Left lung (tissue), 10 donors: Measurements from ENCODE around the gene KCNK17. TPM values are rescaled to one million over a fixed set of nuclear protein-coding genes. Genes with fewer than 3 reads are reported as not detected.
A peak's percentile ranks its signal among the peaks of the same experiment; 100 is the strongest.

Experiments used
- ATAC-seq: fragments of 200-7000 bp; cut with Tn5 transposase; one replicate; pipeline ENCODE4 v1.9.1; 2020; ENCODE audit warnings: moderate library complexity
- DNase-seq, 4 donors: peaks; one replicate each; pipeline ENCODE4 v3.0.0-alpha.2; 2013 to 2020
- H3K27ac ChIP-seq, 2 donors: fragments of 200-600 bp; sonication (generic) in 1 of 2; one replicate each; pipeline versions ENCODE4 v1.5.0 to v1.8.0; 2020 to 2021
- H3K27me3 ChIP-seq, 2 donors: fragments of 200-600 bp; sonication (generic) in 1 of 2; one replicate each; pipeline versions ENCODE4 v1.5.0 to v1.8.0; 2020 to 2021
- H3K36me3 ChIP-seq, 2 donors: fragments of 200-600 bp; sonication (generic) in 1 of 2; one replicate each; pipeline versions ENCODE4 v1.5.0 to v1.8.0; 2020 to 2021
- H3K4me1 ChIP-seq, 2 donors: fragments of 200-600 bp; one replicate each; pipeline ENCODE4 v1.8.0; 2021
- H3K4me3 ChIP-seq, 2 donors: fragments of 200-600 bp; sonication (generic) in 1 of 2; one replicate each; pipeline versions ENCODE4 v1.5.0 to v1.8.0; 2020 to 2021; ENCODE audit warnings: mild to moderate bottlenecking in 1 of 2
- H3K9me3 ChIP-seq, 2 donors: fragments of 200-600 bp; sonication (generic) in 1 of 2; one replicate each; pipeline versions ENCODE4 v1.5.0 to v1.8.0; 2020 to 2021
- CTCF ChIP-seq, 2 donors: fragments of 200-600 bp; sonication (generic) in 1 of 2; IDR thresholded peaks; one replicate each; pipeline versions ENCODE4 v1.5.0 to v1.8.0; 2021; ENCODE audit warnings: antibody characterized with exemption in 2 of 2
- intact Hi-C, 2 donors: fragments of 100-400 bp; cut with DNase I; formaldehyde crosslinking; loops; one replicate each; pipeline versions ENCODE4 v1.11.2 to v1.14.2; 2022
- polyA plus RNA-seq, 6 donors: library from polyadenylated mRNA; unstranded; fragments of 120-200 nt; gene quantifications; one replicate each; pipeline ENCODE4 v1.2.1, GENCODE V29; 2013; ENCODE audit not compliant: insufficient read length in 6 of 6
- total RNA-seq, 2 donors: library from RNA; stranded (reverse); fragmentation: NEBNext Ultra II Directional; extraction: Animal tissue kit (Norgen Biotek cat#: 25700); gene quantifications; one replicate each; pipeline ENCODE4 v1.2.1, GENCODE V29; 2021
- donor health status: DM: no; HTN: yes; CAD: no.
- donor health status: DM: no; HTN: no; CAD: no.

Gene KCNK17
- total and polyA plus RNA-seq, 8 donors = 4.8 to 18.7 (median 12.9) TPM

DNA sequence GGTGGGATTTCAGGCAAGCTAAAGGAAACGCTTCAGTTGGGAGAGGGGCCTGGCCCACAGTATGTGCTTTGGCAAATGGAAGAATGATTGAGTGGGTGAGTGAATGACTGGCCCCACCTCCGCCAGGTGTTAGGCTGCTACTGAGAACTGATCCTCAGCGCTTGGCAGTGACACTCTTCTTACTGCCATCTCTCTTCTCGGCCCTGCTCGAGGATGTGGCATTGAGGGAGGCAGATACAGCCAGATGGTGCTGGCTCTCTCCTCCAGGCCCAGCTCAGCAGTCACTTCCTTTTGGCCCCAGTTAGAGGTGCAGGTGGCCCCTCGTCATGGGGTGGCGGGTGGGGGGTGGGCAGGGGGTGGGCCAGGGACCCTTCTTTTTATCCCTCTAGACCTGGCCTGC lies 46.0 kb downstream of the KCNK17 start:
- no peak for DNase-seq
- H3K4me3 ChIP-seq = no peak overlapping the region
- intact Hi-C loops = no loop called here
- no peaks in the 10 kb centered on the region for H3K36me3 ChIP-seq
- H3K27ac ChIP-seq = no peak overlapping the region
- H3K9me3 ChIP-seq = no peaks in the 10 kb centered on the region
- no peak for ATAC-seq
- H3K4me1 ChIP-seq = peaks cover 2 to 6% of the 10 kb centered on the region in 2 donors
- TF ChIP-seq CTCF (IDR thresholded peaks at IDR 0.05) = no peak
- no peaks in the 10 kb centered on the region for H3K27me3 ChIP-seq

- TF ChIP-seq CTCF (IDR thresholded peaks at IDR 0.05) = no peak
- Histone ChIP-seq H3K9me3 (no peaks in the 10 kb centered on the region), H3K4me1 (peaks cover 6 to 9% of the 10 kb centered on the region in 2 donors), H3K27me3 (no peaks in the 10 kb centered on the region), H3K36me3 (no peaks in the 10 kb centered on the region), H3K27ac (no peak overlapping the region), H3K4me3 (no peak overlapping the region)
- no peak for DNase-seq
- intact Hi-C loops = no loop called here
- ATAC-seq = no peak
These were observed 47.4 kb downstream of the KCNK17 start for GRCh38 chr6:39266782-39267355.

DNA sequence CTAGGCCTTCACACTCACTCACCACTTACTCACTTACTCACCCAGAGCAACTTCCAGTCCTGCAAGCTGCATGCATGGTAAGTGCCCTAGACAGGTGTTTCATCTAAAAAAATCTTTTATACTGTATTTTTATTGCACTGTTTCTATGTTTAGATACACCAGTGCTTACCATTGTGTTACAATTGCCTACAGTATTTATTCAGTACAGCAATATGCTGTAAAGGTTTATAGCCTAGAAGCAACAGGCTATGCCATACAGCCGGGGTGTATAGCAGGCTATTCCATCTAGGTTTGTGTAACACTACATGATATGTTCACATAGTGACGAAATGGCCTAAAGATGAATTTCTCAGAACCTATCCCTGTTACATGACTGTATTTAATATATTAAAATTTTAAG lies 47.8 kb downstream of the KCNK17 start:
- no peak for ATAC-seq
- Histone ChIP-seq H3K9me3 (no peaks in the 10 kb centered on the region), H3K27ac (no peak overlapping the region), H3K4me1 (peaks cover 6 to 9% of the 10 kb centered on the region in 2 donors), H3K4me3 (no peak overlapping the region), H3K27me3 (no peaks in the 10 kb centered on the region), H3K36me3 (no peaks in the 10 kb centered on the region)
- intact Hi-C loops = no loop called here
- no peak for DNase-seq
- no peak for TF ChIP-seq CTCF (IDR thresholded peaks at IDR 0.05)

DNA sequence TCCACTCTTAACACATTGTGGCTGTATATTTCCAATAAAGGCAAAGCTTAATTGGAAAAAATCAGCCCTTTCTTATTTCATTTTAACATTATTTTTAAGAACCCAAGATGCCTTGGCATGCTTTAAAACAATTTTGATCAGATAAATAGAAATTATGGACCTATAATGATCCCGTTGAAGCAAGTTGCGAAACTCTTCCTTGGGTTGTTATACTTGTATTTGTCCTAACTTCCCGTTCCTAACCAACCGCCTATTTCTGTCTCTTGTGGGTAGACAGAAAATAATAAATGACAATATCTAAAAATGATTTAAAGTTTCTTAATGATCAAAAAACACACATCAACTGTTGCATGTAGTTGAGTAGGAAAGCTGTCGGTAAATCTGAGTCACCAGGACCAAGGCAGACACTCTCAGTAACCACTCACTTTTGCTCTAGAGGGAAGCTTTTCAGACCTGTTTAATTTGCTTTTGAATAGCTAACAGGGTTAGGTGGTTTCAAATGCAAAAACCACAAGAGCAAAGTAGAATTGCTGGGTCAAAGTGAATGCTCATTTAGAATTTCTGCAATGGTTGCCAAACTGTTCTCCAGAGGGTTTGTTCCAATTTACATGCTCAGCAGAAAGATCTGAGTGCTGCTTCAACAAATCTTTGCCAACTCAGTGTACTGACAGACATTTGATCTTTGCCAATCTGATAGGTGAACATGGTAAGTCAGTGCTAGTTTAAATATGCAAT lies 50.7 kb downstream of the KCNK17 start:
- Histone ChIP-seq H3K27ac (peak overlapping the region in 1 of 2 donors; percentile 19), H3K9me3 (no peaks in the 10 kb centered on the region), H3K4me1 (peaks cover 6 to 9% of the 10 kb centered on the region in 2 donors), H3K27me3 (no peaks in the 10 kb centered on the region), H3K4me3 (no peak overlapping the region), H3K36me3 (no peaks in the 10 kb centered on the region)
- intact Hi-C loops = no loop called here
- DNase-seq (peak in 2 of 4 donors; percentile 10 to 14), ATAC-seq (peak; percentile 91)
- no peak for TF ChIP-seq CTCF (IDR thresholded peaks at IDR 0.05)

DNA sequence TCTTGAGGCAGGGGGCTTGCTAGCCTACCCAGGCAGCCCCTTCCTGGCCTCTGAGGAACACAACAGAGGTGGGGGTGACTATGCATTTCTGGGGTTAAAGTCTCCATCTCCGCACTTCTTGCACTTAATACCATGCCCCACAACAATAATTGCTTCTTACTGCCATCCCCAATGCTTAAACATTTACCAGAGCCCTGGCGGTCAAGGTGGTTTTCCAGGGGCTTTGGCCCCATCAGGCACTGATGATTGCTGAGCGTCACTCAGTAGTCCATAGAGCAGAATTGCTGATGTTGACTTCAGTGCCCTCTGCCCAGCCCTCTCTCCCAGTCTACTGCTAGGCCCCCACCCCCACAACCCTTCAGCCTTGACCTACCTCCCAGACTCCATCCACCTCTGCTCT lies 52.5 kb downstream of the KCNK17 start:
- H3K27me3 ChIP-seq = no peaks in the 10 kb centered on the region
- H3K9me3 ChIP-seq = no peaks in the 10 kb centered on the region
- no peak for TF ChIP-seq CTCF (IDR thresholded peaks at IDR 0.05)
- H3K4me1 ChIP-seq = peaks cover 6 to 9% of the 10 kb centered on the region in 2 donors
- intact Hi-C loops = no loop called here
- H3K27ac ChIP-seq = no peak overlapping the region
- no peaks in the 10 kb centered on the region for H3K36me3 ChIP-seq
- DNase-seq = no peak
- no peak for ATAC-seq
- no peak overlapping the region for H3K4me3 ChIP-seq
